ENCODE measurements around the gene FRMD4B. TPM values are rescaled to one million over a fixed set of nuclear protein-coding genes. Genes with fewer than 3 reads are reported as not detected.
A peak's percentile ranks its signal among the peaks of the same experiment; 100 is the strongest.

The FRMD4B gene
- polyA plus RNA-seq, 2 of the 4 experiments (the other 2 are of a cell fraction) = 0.92 to 5.9 TPM

DNA sequence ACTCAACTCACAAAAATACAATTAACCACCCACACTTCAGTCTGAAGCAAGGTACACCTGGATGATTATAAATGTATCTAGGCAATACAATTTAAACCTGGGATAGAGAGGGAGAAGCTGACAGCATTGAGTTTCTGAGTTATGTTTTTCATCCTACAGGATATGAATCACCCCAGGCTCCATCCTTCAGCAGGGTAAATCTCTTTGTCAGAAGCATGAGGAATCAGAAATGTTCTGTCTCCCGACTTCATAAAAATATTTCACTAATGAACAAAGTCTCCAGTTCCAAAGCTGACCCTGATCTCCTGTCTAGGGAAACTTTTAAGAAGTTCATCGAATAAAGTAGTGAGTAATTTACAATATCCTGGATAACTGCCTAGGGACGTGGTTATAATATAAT is 25.5 kb upstream of the FRMD4B start:
- CTCF ChIA-PET = interaction anchor here (1.3 kb wide), 1 partner anchor 250 kb away, joined by 5 read pairs; no protein-coding TSS in a partner anchor
- Histone ChIP-seq H3K4me3 (no peak overlapping the region), H3K27ac (no peak overlapping the region), H3K4me1 (no peaks in the 10 kb centered on the region), H3K9me3 (no peaks in the 10 kb centered on the region), H3K4me2 (no peak overlapping the region)
- TF ChIP-seq MAZ (IDR thresholded peaks at IDR 0.05; ENCODE audit: borderline replicate concordance, low read depth, low read length) = no peak
- TF ChIP-seq RNF2 (IDR thresholded peaks at IDR 0.05; ENCODE audit: borderline replicate concordance, low read depth) = no peak
- TF ChIP-seq ZSCAN20 (CRISPR knock-in tag; IDR thresholded peaks at IDR 0.05) = no peak
- no peak for TF ChIP-seq CHD2 (IDR thresholded peaks at IDR 0.05; ENCODE audit: low read length, partially characterized antibody)
- no peak for TF ChIP-seq GATA3 (IDR thresholded peaks at IDR 0.05; ENCODE audit: borderline replicate concordance)
- TF ChIP-seq, protein P1, sequence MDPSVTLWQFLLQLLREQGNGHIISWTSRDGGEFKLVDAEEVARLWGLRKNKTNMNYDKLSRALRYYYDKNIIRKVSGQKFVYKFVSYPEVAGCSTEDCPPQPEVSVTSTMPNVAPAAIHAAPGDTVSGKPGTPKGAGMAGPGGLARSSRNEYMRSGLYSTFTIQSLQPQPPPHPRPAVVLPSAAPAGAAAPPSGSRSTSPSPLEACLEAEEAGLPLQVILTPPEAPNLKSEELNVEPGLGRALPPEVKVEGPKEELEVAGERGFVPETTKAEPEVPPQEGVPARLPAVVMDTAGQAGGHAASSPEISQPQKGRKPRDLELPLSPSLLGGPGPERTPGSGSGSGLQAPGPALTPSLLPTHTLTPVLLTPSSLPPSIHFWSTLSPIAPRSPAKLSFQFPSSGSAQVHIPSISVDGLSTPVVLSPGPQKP (IDR thresholded peaks at IDR 0.05; ENCODE audit: low read depth, low read length) = no peak
- TF ChIP-seq KDM5A (IDR thresholded peaks at IDR 0.05) = no peak
- TF ChIP-seq NFE2L2 (conservative IDR thresholded peaks at IDR 0.05; ENCODE audit: low read length) = no peak
- TF ChIP-seq, protein P2, sequence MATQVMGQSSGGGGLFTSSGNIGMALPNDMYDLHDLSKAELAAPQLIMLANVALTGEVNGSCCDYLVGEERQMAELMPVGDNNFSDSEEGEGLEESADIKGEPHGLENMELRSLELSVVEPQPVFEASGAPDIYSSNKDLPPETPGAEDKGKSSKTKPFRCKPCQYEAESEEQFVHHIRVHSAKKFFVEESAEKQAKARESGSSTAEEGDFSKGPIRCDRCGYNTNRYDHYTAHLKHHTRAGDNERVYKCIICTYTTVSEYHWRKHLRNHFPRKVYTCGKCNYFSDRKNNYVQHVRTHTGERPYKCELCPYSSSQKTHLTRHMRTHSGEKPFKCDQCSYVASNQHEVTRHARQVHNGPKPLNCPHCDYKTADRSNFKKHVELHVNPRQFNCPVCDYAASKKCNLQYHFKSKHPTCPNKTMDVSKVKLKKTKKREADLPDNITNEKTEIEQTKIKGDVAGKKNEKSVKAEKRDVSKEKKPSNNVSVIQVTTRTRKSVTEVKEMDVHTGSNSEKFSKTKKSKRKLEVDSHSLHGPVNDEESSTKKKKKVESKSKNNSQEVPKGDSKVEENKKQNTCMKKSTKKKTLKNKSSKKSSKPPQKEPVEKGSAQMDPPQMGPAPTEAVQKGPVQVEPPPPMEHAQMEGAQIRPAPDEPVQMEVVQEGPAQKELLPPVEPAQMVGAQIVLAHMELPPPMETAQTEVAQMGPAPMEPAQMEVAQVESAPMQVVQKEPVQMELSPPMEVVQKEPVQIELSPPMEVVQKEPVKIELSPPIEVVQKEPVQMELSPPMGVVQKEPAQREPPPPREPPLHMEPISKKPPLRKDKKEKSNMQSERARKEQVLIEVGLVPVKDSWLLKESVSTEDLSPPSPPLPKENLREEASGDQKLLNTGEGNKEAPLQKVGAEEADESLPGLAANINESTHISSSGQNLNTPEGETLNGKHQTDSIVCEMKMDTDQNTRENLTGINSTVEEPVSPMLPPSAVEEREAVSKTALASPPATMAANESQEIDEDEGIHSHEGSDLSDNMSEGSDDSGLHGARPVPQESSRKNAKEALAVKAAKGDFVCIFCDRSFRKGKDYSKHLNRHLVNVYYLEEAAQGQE (IDR thresholded peaks at IDR 0.05) = no peak
- no peak for TF ChIP-seq HDAC2 (IDR thresholded peaks at IDR 0.05)
- TF ChIP-seq JUN (IDR thresholded peaks at IDR 0.05) = no peak
- no peak for TF ChIP-seq CBX2 (IDR thresholded peaks at IDR 0.05; ENCODE audit: borderline replicate concordance, low read depth)
- TF ChIP-seq, protein P3, sequence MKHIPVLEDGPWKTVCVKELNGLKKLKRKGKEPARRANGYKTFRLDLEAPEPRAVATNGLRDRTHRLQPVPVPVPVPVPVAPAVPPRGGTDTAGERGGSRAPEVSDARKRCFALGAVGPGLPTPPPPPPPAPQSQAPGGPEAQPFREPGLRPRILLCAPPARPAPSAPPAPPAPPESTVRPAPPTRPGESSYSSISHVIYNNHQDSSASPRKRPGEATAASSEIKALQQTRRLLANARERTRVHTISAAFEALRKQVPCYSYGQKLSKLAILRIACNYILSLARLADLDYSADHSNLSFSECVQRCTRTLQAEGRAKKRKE (CRISPR knock-in tag; IDR thresholded peaks at IDR 0.05; ENCODE audit: low read depth) = no peak
- TF ChIP-seq NR3C1 (IDR thresholded peaks at IDR 0.05) = no peak
- TF ChIP-seq BHLHE40 (IDR thresholded peaks at IDR 0.05; ENCODE audit: low read depth, low read length) = no peak
- no peak for TF ChIP-seq RAD21 (conservative IDR thresholded peaks at IDR 0.05 in 1 of 2, IDR thresholded peaks at IDR 0.05 in 1 of 2)
- no peak for TF ChIP-seq ZNF302 (CRISPR knock-in tag; IDR thresholded peaks at IDR 0.05)
- TF ChIP-seq HOXB5 (CRISPR knock-in tag; IDR thresholded peaks at IDR 0.05) = no peak
- TF ChIP-seq KDM1A (IDR thresholded peaks at IDR 0.05; ENCODE audit: low read depth) = no peak
- WGBS (ENCODE audit: missing lambda C conversion rate) = 11% methylated on average over 3 of the region's 3 CpGs
- POLR2A ChIA-PET = no interaction called here
- no peak for FAIRE-seq
- DNase-seq (ENCODE audit: low read depth in 1 of 2, low spot score in 1 of 2) = no peak
- ATAC-seq = no peak

- no peak overlapping the region for H3K4me3 ChIP-seq
- CTCF ChIA-PET = interaction anchor here (0.6 to 2.6 kb wide), 17 partner anchors 11 to 290 kb away, joined by 3 to 18 read pairs (median 4); no protein-coding TSS in a partner anchor
- ATAC-seq = peak; percentile 94 to 96
- no peaks in the 10 kb centered on the region for H3K9me3 ChIP-seq
- no peak overlapping the region for H3K27ac ChIP-seq
- DNase-seq (ENCODE audit: low read depth in 1 of 2, low spot score in 1 of 2) = peak; percentile 21 to 60
- WGBS (ENCODE audit: missing lambda C conversion rate) = 17% methylated on average over 8 of the region's 8 CpGs
- TF ChIP-seq SMC3 (IDR thresholded peaks at IDR 0.05) = peak; percentile 48
- TF ChIP-seq RAD21 (conservative IDR thresholded peaks at IDR 0.05 in 1 of 2, IDR thresholded peaks at IDR 0.05 in 1 of 2) = peak; percentile 44 to 47; a peak in 4 of 5 replicates
- TF ChIP-seq GATA3 (IDR thresholded peaks at IDR 0.05; ENCODE audit: borderline replicate concordance) = no peak
- peak; percentile 51 for TF ChIP-seq CTCF (IDR thresholded peaks at IDR 0.05)
- no peaks in the 10 kb centered on the region for H3K4me1 ChIP-seq
- POLR2A ChIA-PET = no interaction called here
- no peak overlapping the region for H3K4me2 ChIP-seq
- FAIRE-seq = no peak
Observed at GRCh38 chr3:69410301-69410700, 24.4 kb upstream of the FRMD4B start.

All from A549 (cell line).